22Rv1 (cell line): ENCODE measurements around the gene NPHP4.

Experiments
- H3K27ac ChIP-seq: fragments of 450-650 bp; 2 replicates; pipeline ENCODE4 v1.5.1; 2017
- CTCF ChIP-seq: fragments of 450-650 bp; IDR thresholded peaks from 2 replicates; pipeline ENCODE4 v1.5.1; 2017; ENCODE audit warnings: mild to moderate bottlenecking
- ZFX ChIP-seq: fragments of 450-650 bp; IDR thresholded peaks from 2 replicates; pipeline ENCODE4 v1.6.1; 2017; ENCODE audit warnings: antibody characterized with exemption, borderline replicate concordance

Gene NPHP4

GRCh38 chr1:5997316-5997715, 5.1 kb upstream of the NPHP4 start:
- H3K27ac ChIP-seq: no peak overlapping the region
- no peak for TF ChIP-seq CTCF
- no peak for TF ChIP-seq ZFX

- TF ChIP-seq CTCF: no peak
- no peak for TF ChIP-seq ZFX
- H3K27ac ChIP-seq: no peak overlapping the region
Observed at GRCh38 chr1:5996641-5997270, 4.5 kb upstream of the NPHP4 start.

- TF ChIP-seq ZFX (no peak), CTCF (no peak)
- H3K27ac ChIP-seq: no peak overlapping the region
Observed at GRCh38 chr1:5995871-5996630, 3.8 kb upstream of the NPHP4 start.

- no peak for TF ChIP-seq ZFX
- TF ChIP-seq CTCF: no peak
- no peak overlapping the region for H3K27ac ChIP-seq
Observed at GRCh38 chr1:5994713-5995621, 2.7 kb upstream of the NPHP4 start.

GRCh38 chr1:5993556-5994491, 1.6 kb upstream of the NPHP4 start:
- no peak for TF ChIP-seq CTCF
- no peak for TF ChIP-seq ZFX
- no peak overlapping the region for H3K27ac ChIP-seq

- H3K27ac ChIP-seq: no peak overlapping the region
- no peak for TF ChIP-seq ZFX
- TF ChIP-seq CTCF: no peak; the same call in 1 of the 2 replicates
Observed at GRCh38 chr1:5992814-5993555, 760 bp upstream of the NPHP4 start.
